Loucy (cell line): ENCODE measurements around the gene PRC1.

Experiments used
- EZH2phosphoT487 ChIP-seq: fragments of 200-600 bp; IDR thresholded peaks from 2 replicates; pipeline ENCODE4 v1.6.1; 2018; ENCODE audit warnings: antibody characterized with exemption, mild to moderate bottlenecking, moderate library complexity, borderline replicate concordance
- TF ChIP-seq, protein P1 (sequence below): fragments of 200-600 bp; sonication (generic); conservative IDR thresholded peaks from 2 replicates; pipeline ENCODE4 v1.5.1; 2014; ENCODE audit warnings: mild to moderate bottlenecking, antibody characterized with exemption, low read length

DNA sequence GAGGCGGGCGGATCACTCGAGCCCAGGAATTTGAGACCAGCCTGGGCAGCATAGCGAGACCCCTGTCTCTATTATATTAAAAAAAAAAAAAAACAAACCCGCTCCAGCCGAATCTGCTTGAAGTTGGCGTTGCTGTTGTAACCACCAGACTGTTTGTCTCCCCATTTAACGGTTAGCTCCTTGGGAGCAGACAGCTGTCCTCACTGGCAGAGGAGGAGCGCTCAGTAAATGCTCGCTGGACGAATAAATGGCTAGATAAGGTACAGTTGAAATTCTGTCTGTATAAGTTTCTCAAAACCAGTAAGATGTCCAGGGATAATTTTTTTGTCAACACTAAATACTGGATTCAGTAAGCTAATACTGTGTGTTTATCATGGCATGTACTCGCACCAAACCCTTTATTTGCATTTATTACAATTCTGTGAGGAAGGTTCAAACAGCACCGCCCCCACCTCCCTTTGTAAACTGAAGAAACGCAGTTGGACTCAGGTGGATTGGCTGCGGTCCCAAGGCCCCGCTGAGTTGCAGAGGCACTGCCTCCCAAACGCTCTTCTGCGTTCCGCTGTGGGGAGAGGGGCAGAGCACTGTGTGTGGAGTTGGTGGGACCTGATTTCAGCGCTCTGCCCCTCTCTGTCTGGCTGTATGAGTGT lies 38.6 kb downstream of the PRC1 start:
- TF ChIP-seq, protein P1, sequence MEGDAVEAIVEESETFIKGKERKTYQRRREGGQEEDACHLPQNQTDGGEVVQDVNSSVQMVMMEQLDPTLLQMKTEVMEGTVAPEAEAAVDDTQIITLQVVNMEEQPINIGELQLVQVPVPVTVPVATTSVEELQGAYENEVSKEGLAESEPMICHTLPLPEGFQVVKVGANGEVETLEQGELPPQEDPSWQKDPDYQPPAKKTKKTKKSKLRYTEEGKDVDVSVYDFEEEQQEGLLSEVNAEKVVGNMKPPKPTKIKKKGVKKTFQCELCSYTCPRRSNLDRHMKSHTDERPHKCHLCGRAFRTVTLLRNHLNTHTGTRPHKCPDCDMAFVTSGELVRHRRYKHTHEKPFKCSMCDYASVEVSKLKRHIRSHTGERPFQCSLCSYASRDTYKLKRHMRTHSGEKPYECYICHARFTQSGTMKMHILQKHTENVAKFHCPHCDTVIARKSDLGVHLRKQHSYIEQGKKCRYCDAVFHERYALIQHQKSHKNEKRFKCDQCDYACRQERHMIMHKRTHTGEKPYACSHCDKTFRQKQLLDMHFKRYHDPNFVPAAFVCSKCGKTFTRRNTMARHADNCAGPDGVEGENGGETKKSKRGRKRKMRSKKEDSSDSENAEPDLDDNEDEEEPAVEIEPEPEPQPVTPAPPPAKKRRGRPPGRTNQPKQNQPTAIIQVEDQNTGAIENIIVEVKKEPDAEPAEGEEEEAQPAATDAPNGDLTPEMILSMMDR = no peak
- TF ChIP-seq EZH2phosphoT487 = no peak
